Nephron progenitor cell (in vitro differentiated cells): ENCODE measurements around the gene B4GALT6.

ENCODE experiments used
- DNase-seq: peaks from one replicate; pipeline ENCODE4 v3.0.0; 2021
- H3K27ac Mint-ChIP-seq: 2 replicates; pipeline ENCODE4 v1.8.0; 2021; ENCODE audit warnings: mild to moderate bottlenecking, moderate library complexity, mixed read lengths
- H3K27me3 Mint-ChIP-seq: 2 replicates; pipeline ENCODE4 v1.8.0; 2021; ENCODE audit warnings: mild to moderate bottlenecking, low read depth, mixed read lengths; ENCODE audit not compliant: poor library complexity
- H3K36me3 Mint-ChIP-seq: 2 replicates; pipeline ENCODE4 v1.8.0; 2021; ENCODE audit warnings: low read depth, mixed read lengths
- H3K4me1 Mint-ChIP-seq: 2 replicates; pipeline ENCODE4 v1.8.0; 2021; ENCODE audit warnings: mixed read lengths
- H3K4me3 Mint-ChIP-seq: 2 replicates; pipeline ENCODE4 v1.8.0; 2021; ENCODE audit warnings: mild to moderate bottlenecking, moderate library complexity, mixed read lengths
- H3K9me3 Mint-ChIP-seq: 2 replicates; pipeline ENCODE4 v1.8.0; 2021; ENCODE audit warnings: mild to moderate bottlenecking, moderate library complexity, mixed read lengths
- TF ChIP-seq, protein P1 (sequence below): fragments of 200-600 bp; sonication (generic); IDR thresholded peaks from 2 replicates; pipeline ENCODE4 v1.5.0; 2021; ENCODE audit warnings: antibody characterized with exemption

Gene B4GALT6

GRCh38 chr18:31612124-31612523, 72.3 kb downstream of the B4GALT6 start:
- Mint-ChIP-seq H3K4me1 (peaks cover 63% of the 10 kb centered on the region), H3K27me3 (no peaks in the 10 kb centered on the region), H3K36me3 (no peaks in the 10 kb centered on the region), H3K27ac (no peak overlapping the region), H3K9me3 (no peaks in the 10 kb centered on the region), H3K4me3 (no peak overlapping the region)
- TF ChIP-seq, protein P1, sequence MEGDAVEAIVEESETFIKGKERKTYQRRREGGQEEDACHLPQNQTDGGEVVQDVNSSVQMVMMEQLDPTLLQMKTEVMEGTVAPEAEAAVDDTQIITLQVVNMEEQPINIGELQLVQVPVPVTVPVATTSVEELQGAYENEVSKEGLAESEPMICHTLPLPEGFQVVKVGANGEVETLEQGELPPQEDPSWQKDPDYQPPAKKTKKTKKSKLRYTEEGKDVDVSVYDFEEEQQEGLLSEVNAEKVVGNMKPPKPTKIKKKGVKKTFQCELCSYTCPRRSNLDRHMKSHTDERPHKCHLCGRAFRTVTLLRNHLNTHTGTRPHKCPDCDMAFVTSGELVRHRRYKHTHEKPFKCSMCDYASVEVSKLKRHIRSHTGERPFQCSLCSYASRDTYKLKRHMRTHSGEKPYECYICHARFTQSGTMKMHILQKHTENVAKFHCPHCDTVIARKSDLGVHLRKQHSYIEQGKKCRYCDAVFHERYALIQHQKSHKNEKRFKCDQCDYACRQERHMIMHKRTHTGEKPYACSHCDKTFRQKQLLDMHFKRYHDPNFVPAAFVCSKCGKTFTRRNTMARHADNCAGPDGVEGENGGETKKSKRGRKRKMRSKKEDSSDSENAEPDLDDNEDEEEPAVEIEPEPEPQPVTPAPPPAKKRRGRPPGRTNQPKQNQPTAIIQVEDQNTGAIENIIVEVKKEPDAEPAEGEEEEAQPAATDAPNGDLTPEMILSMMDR: no peak
- DNase-seq: no peak

DNA sequence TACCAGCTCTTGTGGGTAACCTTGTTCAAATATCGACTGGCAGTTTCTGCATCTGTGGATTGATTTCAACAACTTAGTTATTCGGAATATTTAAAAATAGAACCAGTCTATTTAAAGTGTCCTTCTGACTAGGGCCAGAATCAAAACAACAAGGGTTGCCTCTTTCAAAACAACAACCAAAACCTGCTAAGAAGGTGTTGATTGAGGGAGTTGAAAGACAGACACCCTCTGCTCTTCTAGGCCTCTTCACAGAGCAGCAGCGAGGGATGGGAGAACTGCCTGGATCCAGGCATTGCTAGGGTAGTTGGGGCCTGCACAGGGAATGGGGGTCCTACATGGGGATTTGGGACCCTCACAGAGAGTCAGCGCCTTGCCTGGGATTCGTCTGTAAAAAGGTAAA, 72.9 kb downstream of the B4GALT6 start:
- Mint-ChIP-seq H3K4me1 (peaks cover 64% of the 10 kb centered on the region), H3K27ac (no peak overlapping the region), H3K9me3 (no peaks in the 10 kb centered on the region), H3K4me3 (no peak overlapping the region), H3K27me3 (no peaks in the 10 kb centered on the region), H3K36me3 (no peaks in the 10 kb centered on the region)
- DNase-seq: no peak
- TF ChIP-seq, protein P1: no peak

GRCh38 chr18:31610286-31611205, 73.8 kb downstream of the B4GALT6 start:
- Mint-ChIP-seq H3K4me1 (peaks cover 64% of the 10 kb centered on the region), H3K9me3 (no peaks in the 10 kb centered on the region), H3K4me3 (peak overlapping the region; percentile 10), H3K27me3 (peaks cover 5% of the 10 kb centered on the region), H3K36me3 (no peaks in the 10 kb centered on the region), H3K27ac (peak overlapping the region; percentile 60)
- TF ChIP-seq, protein P1: peak; percentile 52
- DNase-seq: peak; percentile 39

GRCh38 chr18:31609886-31610285, 74.5 kb downstream of the B4GALT6 start:
- Mint-ChIP-seq H3K4me1 (peaks cover 60% of the 10 kb centered on the region), H3K27ac (peak overlapping the region; percentile 70)

GRCh38 chr18:31607384-31607783, 77.0 kb downstream of the B4GALT6 start:
- no peak for DNase-seq
- H3K4me1 Mint-ChIP-seq: peaks cover 44% of the 10 kb centered on the region
- H3K36me3 Mint-ChIP-seq: no peaks in the 10 kb centered on the region
- no peak overlapping the region for H3K4me3 Mint-ChIP-seq
- no peak overlapping the region for H3K27ac Mint-ChIP-seq
- H3K9me3 Mint-ChIP-seq: no peaks in the 10 kb centered on the region
- peaks cover 16% of the 10 kb centered on the region for H3K27me3 Mint-ChIP-seq
- TF ChIP-seq, protein P1: no peak

More at GRCh38 chr18:31609886-31610285, 74.5 kb downstream of the B4GALT6 start:
- TF ChIP-seq, protein P1: no peak
- DNase-seq: no peak
- no peaks in the 10 kb centered on the region for H3K36me3 Mint-ChIP-seq
- peaks cover 11% of the 10 kb centered on the region for H3K27me3 Mint-ChIP-seq
- H3K4me3 Mint-ChIP-seq: no peak overlapping the region
- H3K9me3 Mint-ChIP-seq: no peaks in the 10 kb centered on the region
